Heart left ventricle (tissue), 13 donors: ENCODE data around the gene DIP2C.

Source experiments
- POLR2A ChIP-seq, 2 donors: fragments of 450-650 bp; IDR thresholded peaks; one replicate each; pipeline ENCODE4 v1.6.1; 2017; ENCODE audit warnings: antibody characterized with exemption in 2 of 2, mild to moderate bottlenecking in 2 of 2, moderate library complexity in 2 of 2
- TF ChIP-seq, protein P1 (sequence below), 12 donors: fragments of 200-600 bp; sonication (generic) in 4 of 12; IDR thresholded peaks; one replicate each; pipeline versions ENCODE4 v1.5.0 to v1.8.0; 2018 to 2022; ENCODE audit warnings: antibody characterized with exemption in 12 of 12, mild to moderate bottlenecking in 5 of 12
- donor health status: ischemic (EF 13 %, LVEDD 7.1; RV severe dilation, severe dysfunction).
- donor health status: DM: no; HTN: yes; CAD: no.
- donor health status: DM: no; HTN: no; CAD: no.
- donor health status: ischemic (EF 25% LVEDD 6.9; RV normal size, moderate dysfunction).
- donor health status: ischemic (EF 25% LVEDD 5.7; RV mildly dilated, moderate dysfunction).
- donor health status: ischemic (EF 35%, LVEDD 5.7; RV mildly dilated, moderate dysfunction).
- donor health status: nonischemic (EF 11% LVEDD 7.7; RV severe dilation, severe dysfunction).
- donor health status: DM: yes; HTN: yes; CAD: no.
- donor health status: PGD.
- donor health status: ischemic (EF 29% LVEDD 5.4; RV normal size, mild dysfunction).
- donor health status: nonischemic (EF 23%, LVEDD 6.1; RV moderate dilation, normal function).

DNA sequence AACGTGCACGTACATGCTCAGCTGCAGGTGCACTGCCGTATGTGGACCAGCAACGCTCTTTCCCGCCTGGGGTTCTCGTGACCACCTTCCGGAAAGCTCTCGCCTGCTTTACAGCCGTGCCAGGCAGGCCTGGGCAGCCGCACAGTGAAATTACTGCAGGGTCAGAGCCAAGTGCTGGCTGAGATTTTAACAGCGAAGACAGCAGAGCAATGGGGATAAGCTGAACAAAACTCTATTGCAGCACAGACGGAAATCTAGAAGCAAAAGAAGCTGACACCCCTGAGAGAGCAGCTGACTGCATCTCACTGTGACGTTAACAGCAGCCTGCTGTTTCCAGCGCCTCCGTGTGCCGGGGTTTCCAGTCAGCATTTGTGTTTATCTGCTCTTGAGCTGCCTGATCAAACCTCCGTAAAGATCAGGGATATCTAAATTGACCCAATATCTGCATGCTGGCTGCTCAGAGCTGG is 179.0 kb downstream of the DIP2C start:
- TF ChIP-seq, protein P1, sequence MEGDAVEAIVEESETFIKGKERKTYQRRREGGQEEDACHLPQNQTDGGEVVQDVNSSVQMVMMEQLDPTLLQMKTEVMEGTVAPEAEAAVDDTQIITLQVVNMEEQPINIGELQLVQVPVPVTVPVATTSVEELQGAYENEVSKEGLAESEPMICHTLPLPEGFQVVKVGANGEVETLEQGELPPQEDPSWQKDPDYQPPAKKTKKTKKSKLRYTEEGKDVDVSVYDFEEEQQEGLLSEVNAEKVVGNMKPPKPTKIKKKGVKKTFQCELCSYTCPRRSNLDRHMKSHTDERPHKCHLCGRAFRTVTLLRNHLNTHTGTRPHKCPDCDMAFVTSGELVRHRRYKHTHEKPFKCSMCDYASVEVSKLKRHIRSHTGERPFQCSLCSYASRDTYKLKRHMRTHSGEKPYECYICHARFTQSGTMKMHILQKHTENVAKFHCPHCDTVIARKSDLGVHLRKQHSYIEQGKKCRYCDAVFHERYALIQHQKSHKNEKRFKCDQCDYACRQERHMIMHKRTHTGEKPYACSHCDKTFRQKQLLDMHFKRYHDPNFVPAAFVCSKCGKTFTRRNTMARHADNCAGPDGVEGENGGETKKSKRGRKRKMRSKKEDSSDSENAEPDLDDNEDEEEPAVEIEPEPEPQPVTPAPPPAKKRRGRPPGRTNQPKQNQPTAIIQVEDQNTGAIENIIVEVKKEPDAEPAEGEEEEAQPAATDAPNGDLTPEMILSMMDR (IDR thresholded peaks at IDR 0.05): no peak
- no peak for TF ChIP-seq POLR2A (IDR thresholded peaks at IDR 0.05)
